HG03460 (cell line): ENCODE measurements around the gene PCED1A.

Experiments
- ATAC-seq: cut with Tn5 transposase; IDR thresholded peaks from one replicate; pipeline ENCODE4 v1.9.1; 2021; ENCODE audit not compliant: unreplicated experiment

PCED1A gene, protein sequence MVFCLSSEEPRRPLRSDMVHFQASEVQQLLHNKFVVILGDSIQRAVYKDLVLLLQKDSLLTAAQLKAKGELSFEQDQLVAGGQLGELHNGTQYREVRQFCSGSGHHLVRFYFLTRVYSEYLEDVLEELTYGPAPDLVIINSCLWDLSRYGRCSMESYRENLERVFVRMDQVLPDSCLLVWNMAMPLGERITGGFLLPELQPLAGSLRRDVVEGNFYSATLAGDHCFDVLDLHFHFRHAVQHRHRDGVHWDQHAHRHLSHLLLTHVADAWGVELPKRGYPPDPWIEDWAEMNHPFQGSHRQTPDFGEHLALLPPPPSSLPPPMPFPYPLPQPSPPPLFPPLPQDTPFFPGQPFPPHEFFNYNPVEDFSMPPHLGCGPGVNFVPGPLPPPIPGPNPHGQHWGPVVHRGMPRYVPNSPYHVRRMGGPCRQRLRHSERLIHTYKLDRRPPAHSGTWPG

DNA sequence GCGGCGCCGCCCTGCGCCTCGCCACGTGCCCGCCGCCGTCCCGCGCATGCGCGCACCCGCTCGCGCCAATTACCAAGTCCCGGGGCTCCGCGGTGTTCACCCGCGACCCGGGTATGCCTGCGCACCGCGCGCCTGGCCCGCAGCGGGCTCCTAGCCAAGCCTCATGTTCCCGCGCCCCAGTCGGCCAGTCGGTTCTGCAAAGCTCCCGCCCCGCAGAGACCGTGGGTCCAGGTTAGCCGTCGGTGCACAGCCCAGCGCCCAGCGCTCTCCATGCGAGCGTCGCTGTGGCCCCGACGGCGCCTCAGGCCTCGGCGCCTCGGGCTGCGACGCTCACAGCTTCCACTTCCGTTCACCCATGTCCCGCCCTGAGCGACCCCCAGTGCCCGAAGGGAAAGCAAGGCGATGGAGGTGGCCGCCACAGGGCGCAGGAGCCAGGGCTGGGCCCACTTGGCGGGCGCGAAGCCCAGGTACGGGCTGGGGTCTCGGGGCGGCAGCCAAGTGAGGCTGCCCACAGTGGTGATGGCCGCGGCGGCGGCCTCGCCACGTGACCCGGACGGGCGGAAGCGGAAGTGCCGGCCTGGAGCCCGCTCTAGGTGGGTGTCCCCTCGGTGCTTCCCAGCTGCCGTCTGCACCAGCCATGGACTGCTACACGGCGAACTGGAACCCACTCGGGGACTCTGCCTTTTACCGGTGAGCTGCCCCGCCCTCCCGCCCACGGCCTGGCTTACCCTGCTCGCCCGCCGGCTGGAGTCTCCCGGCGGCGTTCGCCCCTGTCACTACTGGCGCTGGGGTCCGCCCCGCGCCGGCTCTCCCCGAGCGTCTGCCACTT lies at the start of gene PCED1A, which contains the start of gene VPS16:
Gene PCED1A, minus strand, starts transcription at position 518 of the 829 bp plus-strand sequence. CDS start 743 bp downstream, outside the sequence.
Gene VPS16, plus strand, starts transcription at position 608 of the 829 bp plus-strand sequence. Its CDS starts 30 bp downstream, at position 638.
- ATAC-seq: peak; percentile 96

DNA sequence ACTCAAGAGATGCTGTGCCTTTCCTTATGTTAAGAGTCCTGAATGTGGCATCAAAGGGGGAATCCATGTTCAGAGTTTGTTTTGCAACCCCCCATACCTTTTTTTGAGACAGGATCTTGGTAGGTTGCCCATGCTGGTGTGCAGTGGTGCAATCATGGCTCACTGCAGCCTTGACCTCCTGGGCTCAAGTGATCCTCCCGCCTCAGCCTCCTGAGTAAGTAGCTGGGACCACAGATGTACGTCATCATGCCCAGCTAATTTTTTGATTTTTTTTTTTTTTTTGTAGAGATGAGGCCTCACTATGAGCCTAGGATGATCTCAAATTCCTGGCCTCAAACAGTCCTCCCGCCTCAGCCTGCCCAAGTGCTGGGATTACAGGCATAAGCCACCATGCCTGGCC lies 49.3 kb upstream of the PCED1A start:
- no peak for ATAC-seq

DNA sequence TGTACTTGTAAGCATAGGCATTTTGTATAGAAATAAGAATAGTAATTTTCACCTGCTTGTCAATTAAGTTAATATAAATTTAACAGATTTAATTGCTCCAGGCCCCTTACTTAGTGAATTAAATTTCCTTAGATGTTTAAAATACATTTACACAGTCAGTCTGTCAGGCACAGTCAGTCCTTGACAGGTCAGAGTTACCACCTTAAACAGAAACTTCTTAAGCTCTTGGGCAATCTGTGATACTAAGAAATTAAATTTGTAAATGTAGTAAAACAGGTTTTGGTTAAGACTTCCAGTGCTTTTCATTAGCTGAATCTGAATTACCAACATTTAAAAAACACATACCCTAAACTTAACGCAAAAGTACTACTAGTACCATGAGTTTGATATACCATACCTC lies 48.8 kb upstream of the PCED1A start:
- no peak for ATAC-seq

DNA sequence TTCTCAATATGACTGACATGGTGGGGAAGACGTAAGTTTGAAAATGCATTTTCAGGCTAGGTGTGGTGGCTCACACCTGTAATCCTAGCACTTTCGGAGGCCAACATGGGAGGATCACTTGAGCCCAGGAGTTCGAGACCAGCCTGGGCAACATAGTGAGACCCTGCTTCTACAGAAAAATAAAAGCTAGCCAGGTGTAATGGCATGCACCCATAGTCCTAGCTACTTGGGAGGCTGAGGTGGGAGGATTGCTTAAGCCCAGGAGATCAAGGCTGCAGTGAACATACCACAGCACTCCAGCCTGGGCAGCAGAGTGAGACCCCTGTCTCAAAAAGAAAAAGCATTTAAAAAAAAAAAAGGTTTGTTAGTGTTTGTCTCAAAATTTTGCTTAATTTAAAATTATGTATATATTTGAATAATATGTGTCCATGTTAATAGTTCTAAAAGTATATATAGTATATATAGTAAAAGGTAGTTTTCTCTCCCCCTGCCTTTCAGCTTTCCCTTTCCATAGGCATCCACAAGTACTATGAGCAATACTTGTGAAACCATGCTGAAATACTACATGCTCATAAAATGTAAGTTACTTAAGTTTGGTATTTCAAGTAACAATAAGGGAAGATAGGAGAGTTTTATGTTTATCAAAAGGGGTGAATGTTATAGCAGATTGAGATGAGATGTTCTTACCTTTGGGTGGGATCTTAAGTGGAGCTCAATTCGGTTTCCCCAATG lies 47.9 kb upstream of the PCED1A start:
- ATAC-seq: no peak

DNA sequence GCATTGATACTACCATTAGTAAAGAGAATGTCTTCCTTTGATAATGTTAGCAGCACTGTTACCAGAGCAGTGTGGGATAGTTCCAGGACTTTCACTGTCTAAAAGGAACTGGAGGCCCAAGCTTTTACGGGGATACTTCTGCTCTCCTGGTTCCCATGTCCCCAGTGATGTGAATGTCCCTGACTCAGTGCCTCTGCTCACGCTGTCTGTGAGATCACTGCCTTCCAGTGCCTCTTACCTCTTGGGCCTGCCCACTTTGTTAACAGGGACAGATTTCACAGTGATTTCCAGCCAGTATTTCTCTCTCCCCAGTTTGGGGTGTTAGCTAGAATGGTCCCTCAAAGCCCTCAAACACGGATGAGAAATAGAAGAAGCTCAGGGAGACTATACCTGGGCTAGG lies 47.3 kb upstream of the PCED1A start:
- ATAC-seq: no peak

DNA sequence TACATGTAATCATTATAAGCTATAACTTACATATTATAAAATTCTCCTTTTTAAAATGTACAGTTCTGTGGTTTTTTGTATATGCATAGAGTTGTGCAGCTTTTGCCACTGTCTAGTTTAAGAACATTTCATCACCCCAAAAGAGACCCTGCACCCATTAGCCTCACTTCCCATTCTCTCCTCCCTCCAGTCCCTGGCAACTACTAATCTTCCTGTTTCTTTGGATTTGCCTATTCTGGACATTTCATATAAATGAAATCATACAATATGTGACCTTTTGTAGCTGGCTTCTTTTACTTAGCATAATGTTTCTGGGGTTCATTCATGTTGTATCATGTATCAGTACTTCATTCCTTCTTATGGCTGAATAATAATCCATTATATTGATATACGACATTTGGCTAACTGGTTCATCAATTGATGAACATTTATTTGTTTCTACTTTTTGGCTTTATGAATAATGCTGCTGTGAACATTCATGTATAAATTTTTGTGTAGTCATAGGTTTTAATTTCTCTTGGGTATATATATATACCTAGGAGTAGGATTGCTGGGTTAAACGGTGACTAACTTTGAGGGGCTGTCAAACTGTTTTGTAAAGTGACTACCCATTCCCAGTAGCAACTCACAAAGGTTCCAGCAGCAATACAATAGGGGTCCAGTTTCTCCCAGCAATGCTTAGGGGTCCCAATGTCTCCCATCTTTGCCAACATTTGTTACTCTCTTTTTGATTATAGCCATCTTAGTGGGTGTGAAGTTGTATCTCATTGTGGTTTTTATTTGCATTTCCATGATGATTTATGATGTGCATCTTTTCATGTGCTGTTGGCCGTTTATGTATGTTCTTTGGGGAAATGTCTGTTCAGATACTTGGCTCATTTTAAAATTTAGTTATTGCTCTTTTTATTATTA lies 43.5 kb upstream of the PCED1A start:
- ATAC-seq: no peak

DNA sequence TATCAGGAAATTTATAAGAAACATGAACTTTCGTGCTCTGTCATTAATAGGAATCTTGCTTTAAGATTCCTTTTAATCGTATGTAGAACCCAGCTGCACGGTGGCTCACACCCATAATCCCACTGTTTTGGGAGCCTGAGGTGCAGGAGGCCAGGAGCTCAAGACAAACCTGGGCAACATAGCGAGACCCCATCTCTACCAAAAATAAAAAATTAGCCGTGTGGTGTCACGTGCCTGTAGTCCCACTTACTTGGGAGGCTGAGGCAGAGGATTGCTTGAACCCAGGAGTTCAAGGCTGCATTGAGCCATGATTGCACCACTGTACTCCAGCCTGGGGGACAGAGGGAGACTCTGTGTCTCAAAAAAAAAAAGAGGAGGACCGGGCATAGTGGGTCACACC lies 40.2 kb upstream of the PCED1A start:
- ATAC-seq: no peak

DNA sequence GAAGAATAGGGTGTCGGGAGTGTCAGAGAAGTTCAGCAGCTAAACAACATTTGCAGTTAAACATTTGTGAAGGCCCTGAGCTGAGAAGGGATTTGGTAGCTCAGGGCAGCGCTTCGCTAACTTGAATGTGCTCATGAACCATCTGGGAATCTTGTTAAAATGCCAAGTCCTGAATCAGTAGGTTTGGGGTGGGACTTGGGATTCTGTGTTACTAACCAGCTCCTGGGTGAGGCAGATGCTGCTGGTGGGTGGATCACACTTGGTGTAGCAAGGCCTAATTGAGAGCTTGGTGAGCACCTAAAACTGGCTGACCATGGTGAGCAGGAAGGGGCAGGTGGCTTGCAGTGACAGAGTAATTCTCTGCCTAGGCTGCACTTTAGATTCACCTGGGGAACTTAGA lies 38.7 kb upstream of the PCED1A start:
- no peak for ATAC-seq

DNA sequence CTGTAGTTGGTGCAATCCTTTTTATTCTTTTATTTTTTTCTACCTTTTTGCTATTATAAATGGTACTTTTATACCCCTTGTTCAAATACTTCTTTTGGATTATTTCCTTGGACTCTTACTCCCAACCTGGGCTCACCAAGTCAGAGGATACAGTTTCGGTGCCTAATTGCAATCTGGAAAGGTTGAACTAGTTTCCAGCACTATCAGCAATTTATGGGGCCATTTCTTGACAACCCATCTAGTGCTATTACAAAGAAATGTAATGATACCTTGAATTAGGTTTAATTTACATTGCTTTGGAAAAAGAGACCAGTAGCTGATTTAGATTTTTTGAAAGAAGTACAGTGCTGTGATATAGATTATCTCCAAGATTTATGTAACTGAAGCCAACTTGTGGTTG lies 38.1 kb upstream of the PCED1A start:
- ATAC-seq: no peak

DNA sequence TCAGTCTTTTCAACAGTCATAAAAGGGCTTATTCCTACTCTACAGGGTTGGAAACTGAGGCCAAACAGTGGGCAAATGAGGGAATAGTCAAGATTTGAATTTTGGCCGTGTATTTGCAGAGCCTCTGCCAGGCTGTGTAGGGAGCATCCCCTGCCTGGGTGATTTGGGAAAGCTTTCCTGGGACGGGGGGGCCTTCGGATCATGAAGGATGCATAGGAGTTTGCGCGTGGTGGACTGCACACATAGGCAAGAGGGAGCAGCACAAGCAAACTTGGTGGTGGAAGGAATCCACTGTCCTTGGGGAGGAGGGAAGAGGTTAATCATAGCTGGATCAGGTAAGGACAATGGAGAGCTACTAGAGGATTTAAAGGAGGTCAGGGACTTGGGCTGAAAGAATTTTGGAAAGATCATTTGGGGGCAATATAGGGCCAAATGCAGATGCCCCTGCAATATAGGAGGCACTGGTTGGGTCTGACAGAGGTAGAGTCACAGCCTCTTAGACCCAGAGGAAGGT lies 35.3 kb upstream of the PCED1A start:
- no peak for ATAC-seq

DNA sequence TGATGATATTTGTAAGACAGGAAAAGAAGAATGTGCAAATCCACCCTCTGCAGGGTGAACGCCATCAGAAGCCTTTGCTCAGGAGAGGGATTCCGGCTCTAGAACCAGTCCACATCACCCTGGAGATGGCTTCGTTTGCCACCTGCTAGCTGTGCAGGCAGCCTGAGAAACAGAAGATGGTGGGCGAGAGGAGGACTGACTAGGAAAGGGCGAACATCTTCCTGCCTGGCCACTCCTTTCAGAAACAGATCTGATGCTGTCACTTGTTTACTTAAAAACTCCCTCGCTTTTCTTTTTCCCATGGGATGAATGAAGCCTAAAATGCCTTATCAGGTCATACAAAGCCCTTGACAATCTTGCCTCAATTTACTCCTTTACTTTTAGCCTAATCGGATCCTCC lies 34.0 kb upstream of the PCED1A start:
- ATAC-seq: no peak

DNA sequence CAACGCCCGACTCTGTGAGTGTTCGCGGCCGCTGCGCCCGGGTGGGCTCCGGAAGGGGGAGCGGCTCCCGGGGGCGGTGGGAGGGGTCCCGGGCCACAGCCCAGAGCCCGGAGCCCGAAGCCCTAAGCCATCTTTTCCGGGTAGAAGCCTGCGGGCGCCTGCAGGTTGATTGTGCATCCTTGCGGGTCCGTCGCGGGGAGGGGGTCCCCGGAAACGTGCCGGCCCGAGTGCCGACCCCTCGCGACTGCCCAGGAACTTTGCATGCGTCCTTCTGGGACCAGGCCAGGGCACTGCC lies 33.2 kb upstream of the PCED1A start:
- peak; percentile 32 for ATAC-seq

DNA sequence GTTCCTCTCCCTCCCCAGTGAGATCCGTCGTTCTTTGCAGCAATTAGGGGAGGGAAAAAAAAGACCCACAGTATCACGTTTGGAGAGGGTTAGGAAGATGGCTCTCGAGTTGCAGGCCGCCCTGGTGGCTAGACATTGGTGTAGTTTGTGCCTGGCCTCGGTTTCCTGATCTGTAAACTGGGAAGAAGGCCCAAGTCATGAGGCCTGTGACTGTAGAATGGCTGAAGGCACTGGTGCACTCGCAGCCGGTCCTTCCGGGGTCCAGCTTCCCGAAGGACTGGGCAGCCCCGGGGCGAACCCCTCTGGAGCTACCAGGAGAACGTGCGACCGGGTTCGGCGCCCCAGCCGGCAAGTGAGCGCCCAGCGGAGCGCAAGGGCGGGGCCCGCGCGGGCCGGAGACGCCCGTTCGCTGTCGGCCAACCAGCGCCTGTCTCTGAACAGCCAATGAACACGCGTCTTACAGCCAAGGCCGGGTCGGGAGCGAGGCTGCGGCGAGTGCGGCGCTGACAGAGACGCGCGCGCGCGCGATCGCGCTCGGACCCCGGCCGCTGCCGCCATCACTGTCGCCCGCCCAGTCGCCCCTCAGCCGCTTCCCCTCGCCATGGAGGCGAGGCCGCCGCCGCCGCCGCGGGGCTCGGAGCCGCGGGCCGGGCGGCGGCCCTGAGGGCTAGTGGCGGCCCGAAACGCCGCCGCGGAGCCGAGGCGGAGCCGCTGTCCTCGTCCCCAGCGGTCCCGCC lies 32.7 kb upstream of the PCED1A start, which contains the start of gene PTPRA:
Gene PTPRA, plus strand, starts transcription at position 472 of the 737 bp plus-strand sequence. CDS start 90,797 bp downstream, outside the sequence.
- ATAC-seq: peak; percentile 85

DNA sequence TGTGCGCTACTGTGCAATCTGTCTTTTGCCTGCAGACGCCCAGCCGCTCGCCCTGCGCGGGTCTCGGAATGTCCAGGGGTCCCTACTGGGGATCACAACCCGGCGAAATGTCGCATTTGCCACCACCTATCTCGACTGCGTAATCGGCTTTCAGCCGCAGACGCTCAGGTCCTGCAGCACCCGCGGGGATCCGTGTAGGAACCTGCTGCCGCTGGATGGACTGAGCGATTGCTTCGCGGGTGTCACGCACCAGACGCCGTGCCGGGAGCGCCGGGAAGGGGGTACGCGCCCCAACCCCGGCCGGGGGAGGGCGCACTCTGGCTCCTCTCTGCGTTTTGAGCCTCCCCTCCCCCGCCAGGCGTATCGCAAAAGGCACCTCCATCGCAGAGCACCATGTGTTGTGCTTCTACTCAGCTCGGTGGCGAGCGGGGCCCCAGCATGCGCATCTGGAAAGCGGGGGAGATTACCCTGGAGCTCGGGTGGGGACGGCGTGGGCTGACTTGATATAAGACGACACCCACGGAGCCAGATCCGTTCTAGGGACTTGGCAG lies 32.1 kb upstream of the PCED1A start:
- peak; percentile 33 for ATAC-seq

DNA sequence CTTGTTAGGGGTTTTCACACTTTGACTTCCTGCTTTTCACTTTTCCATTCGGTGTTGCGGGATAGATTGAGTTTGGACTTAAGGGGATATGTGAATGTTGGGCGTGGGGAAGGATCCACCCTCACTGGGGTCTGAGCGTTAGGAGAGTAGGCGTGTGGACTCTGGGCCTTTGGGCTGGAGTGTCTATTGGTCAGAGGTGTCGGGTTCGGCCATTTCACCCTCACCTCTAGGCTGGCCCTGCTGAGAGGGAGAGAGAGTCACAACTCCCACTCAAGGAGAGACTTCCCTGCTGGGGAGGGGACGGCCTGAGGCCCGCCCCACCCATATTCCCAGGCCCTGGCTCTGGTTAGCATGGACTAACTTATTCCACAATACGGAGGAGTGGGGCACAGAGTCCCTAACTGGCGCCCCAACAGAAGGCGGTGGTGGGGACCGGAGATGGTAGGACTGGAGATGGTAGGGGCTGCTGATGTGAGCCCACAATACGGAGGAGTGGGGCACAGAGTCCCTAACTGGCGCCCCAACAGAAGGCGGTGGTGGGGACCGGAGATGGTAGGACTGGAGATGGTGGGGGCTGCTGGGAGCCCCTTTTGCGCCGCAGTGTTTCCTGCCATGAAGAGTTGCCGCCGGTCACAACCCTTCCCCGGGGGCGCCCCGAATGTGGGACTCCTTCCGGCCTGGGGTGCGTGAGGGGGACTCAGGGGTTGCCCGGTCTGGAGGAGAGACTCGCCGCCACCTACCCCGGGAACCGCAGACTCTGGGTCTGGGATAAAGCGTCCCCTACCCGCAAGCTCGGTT lies 31.4 kb upstream of the PCED1A start:
- no peak for ATAC-seq

DNA sequence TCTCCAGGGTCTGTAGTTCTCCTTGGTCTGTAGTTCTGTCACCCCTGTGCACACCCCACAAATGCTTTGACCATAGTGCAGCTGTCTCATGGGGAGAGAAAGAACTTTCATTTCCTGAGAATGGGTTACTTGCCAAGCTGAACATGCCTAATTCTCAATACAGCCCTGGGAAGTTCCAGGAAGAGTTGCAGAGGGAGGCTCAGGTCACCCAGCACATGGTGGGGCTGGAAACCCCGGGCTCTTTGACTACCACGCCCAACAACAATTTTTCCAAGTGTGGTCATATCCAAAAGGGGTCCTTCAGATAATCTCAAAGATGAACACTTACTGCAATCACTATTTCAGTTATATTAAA lies 30.6 kb upstream of the PCED1A start:
- no peak for ATAC-seq

DNA sequence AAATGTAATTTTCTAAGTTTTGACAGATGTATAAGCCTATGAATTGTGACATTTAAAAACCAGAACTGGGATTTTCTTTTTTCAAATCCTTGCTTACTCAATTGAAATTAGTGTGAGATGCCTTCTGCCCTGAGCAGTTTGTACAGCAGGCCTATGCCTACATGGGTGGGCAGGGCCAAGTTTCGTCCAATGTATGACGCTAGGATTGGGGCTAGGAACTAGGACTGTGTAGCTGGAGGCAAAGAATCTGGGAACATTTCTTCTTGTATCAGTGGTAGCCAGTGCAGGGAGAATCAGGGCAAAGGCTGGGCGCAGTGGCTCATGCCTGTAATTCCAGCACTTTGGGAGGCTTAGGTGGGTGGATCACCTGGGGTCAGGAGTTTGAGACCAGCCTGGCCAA lies 28.9 kb upstream of the PCED1A start:
- no peak for ATAC-seq

DNA sequence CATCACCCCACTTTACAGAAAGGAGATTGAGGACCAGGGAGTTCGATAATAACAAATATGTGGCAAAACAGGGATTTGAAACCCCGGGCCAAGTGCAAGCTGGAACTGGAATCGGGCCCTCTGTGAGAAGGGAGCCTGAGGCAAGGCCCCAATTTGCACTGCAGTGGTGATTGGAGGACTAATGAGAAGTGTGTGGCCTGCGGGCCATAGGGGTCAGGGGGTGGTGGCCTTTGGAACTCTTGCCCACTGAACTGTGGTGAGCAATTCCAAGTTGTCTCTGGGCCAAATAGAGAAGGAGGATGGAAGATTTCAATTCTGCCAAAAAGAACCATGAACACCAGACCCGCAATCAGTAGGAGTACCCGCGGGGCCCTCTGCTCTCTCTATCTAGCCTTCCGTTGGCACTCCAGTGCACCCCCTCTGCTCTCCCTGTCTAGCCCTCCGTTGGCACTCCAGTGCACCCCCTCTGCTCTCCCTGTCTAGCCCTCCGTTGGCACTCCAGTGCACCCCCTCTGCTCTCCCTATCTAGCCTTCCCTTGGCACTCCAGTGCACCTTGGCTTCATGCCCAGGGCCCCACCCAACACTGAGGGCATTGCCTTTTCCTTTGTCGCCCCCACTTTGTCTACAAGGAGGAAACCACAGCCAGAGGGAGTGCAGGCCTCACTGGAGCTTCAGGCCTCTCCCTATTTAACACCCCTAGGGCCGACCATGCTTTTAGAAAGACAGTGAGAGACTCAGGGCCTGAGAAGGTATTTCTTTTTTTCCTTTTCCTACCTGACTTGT lies 26.8 kb upstream of the PCED1A start:
- no peak for ATAC-seq
